Endothelial cell of umbilical vein (primary cell): ENCODE measurements around the gene WDR7. TPM values are rescaled to one million over a fixed set of nuclear protein-coding genes. Genes with fewer than 3 reads are reported as not detected.
A peak's percentile ranks its signal among the peaks of the same experiment; 100 is the strongest.

Experiments used
- BruUV-seq: library from RNA; stranded (reverse); fragments of 400-500 nt; replicated peaks from 2 replicates; lab custom pipeline; 2021; lab: Mats Ljungman, UMichigan
- CTCF ChIA-PET: fragments of 300-600, 350-600 bp; sonication (Branson Sonifier 250); formaldehyde crosslinking; loops from one replicate; lab custom pipeline; 2021; ENCODE audit warnings: antibody characterized with exemption, inconsistent platforms; lab: Charles Lee
- POLR2A ChIA-PET: fragments of 300-600, 350-600 bp; sonication (Branson Sonifier 250); formaldehyde crosslinking; loops from one replicate; lab custom pipeline; 2021; ENCODE audit warnings: antibody characterized with exemption, inconsistent platforms; lab: Charles Lee
- DNase-seq: peaks from one replicate; pipeline ENCODE4 v3.0.0-alpha.2; 2011; ENCODE audit warnings: low read depth, low spot score
- FAIRE-seq: peaks from 2 replicates; lab custom pipeline; 2011; peaks lifted over from hg19 to GRCh38; lab: Jason Lieb, UNC
- H2AFZ ChIP-seq: 2 replicates; pipeline ENCODE4 v1.6.0; 2012; ENCODE audit warnings: low read depth, low read length, control low read depth, inconsistent platforms
- H3K27ac ChIP-seq: 2 replicates; pipeline ENCODE4 v1.5.1; 2011; ENCODE audit warnings: low read depth, mild to moderate bottlenecking, control low read depth, low read length, moderate library complexity; ENCODE audit not compliant: insufficient read depth
- H3K27me3 ChIP-seq, 2 experiments: 2 replicates each; pipeline versions ENCODE4 v1.6.0 to v1.6.1; 2011; ENCODE audit warnings: low read length in 2 of 2, mixed read lengths in 1 of 2; ENCODE audit not compliant: control insufficient read depth in 2 of 2, insufficient read depth in 2 of 2
- H3K36me3 ChIP-seq, 2 experiments: 2 replicates in 1 of 2; 3 replicates in 1 of 2; pipeline ENCODE4 v1.5.1; 2011; ENCODE audit warnings: low read length in 2 of 2, mild to moderate bottlenecking in 1 of 2, moderate library complexity in 1 of 2; ENCODE audit not compliant: control insufficient read depth in 2 of 2, insufficient read depth in 2 of 2; ENCODE audit errors: extremely low read depth in 1 of 2
- H3K4me1 ChIP-seq: 3 replicates; pipeline ENCODE4 v1.5.1; 2011; ENCODE audit warnings: mild to moderate bottlenecking, low read length; ENCODE audit not compliant: control insufficient read depth, insufficient read depth; ENCODE audit errors: extremely low read depth
- H3K4me2 ChIP-seq: 2 replicates; pipeline ENCODE4 v1.6.1; 2011; ENCODE audit warnings: low read length, control low read depth, mixed read lengths; ENCODE audit not compliant: insufficient read depth
- H3K4me3 ChIP-seq, 3 experiments: fragments of 200-600 bp in 1 of 3; sonication (generic), shearing (Covaris generic) in 1 of 3; replicated peaks in 1 of 3; 2 replicates each; pipeline ENCODE4 v1.5.1; 2011 to 2016; ENCODE audit warnings: control low read depth in 3 of 3, low read length in 3 of 3, mild to moderate bottlenecking in 2 of 3, inconsistent platforms in 1 of 3, low read depth in 1 of 3, moderate library complexity in 1 of 3; ENCODE audit not compliant: insufficient read depth in 1 of 3
- H3K79me2 ChIP-seq: 2 replicates; pipeline ENCODE4 v1.6.0; 2012; ENCODE audit warnings: low read length, inconsistent platforms; ENCODE audit not compliant: control insufficient read depth, insufficient read depth
- H3K9ac ChIP-seq: replicated peaks from 2 replicates; pipeline ENCODE3; 2011; ENCODE audit warnings: low read length, control low read depth; ENCODE audit not compliant: insufficient read depth; ENCODE audit errors: extremely low read depth
- H3K9me1 ChIP-seq: replicated peaks from 3 replicates; pipeline ENCODE4 v1.6.0; 2011; ENCODE audit warnings: mild to moderate bottlenecking, low read length; ENCODE audit not compliant: control insufficient read depth, insufficient read depth; ENCODE audit errors: extremely low read depth
- H3K9me3 ChIP-seq: replicated peaks from 2 replicates; pipeline ENCODE4 v1.5.1; 2012; ENCODE audit warnings: low read length, inconsistent platforms; ENCODE audit not compliant: control insufficient read depth, insufficient read depth
- H4K20me1 ChIP-seq: replicated peaks from 2 replicates; pipeline ENCODE3; 2011; ENCODE audit warnings: mild to moderate bottlenecking, low read length; ENCODE audit not compliant: control insufficient read depth, insufficient read depth; ENCODE audit errors: extremely low read depth
- FOS ChIP-seq: IDR thresholded peaks from 2 replicates; pipeline ENCODE4 v1.6.1; 2011; ENCODE audit warnings: mild to moderate bottlenecking, low read length, moderate library complexity, borderline replicate concordance; ENCODE audit not compliant: insufficient read depth
- JUN ChIP-seq: IDR thresholded peaks from 2 replicates; pipeline ENCODE4 v1.6.1; 2011; ENCODE audit warnings: borderline replicate concordance, low read depth; ENCODE audit not compliant: insufficient read length, insufficient read depth
- MYC ChIP-seq: IDR thresholded peaks from one replicate; pipeline ENCODE4 v1.6.1; 2011; ENCODE audit warnings: mild to moderate bottlenecking, low read depth, low read length
- dilution Hi-C: fragments of 300-500 bp; cut with MboI; formaldehyde crosslinking; loops from one replicate; pipeline ENCODE4 v1.15.0; 2019; ENCODE audit warnings: low sequenced_read_pairs; ENCODE audit not compliant: extremely low pct_ligation_motif_present
- intact Hi-C: fragments of 100-400 bp; cut with micrococcal nuclease; formaldehyde crosslinking; loops from one replicate; pipeline ENCODE4 v1.10.0; 2022
- polyA plus RNA-seq, 4 experiments: library from polyadenylated mRNA; depleted of rRNA in 3 of 4; stranded (reverse) in 3 of 4; unstranded in 1 of 4; fragments of >200 nt; gene quantifications; 2 replicates each; pipeline versions ENCODE4 v1.2.1 to v1.2.3, GENCODE V29; 2011 to 2012; ENCODE audit warnings: missing spikeins in 1 of 4
- total RNA-seq: library from RNA; stranded (reverse); gene quantifications from 2 replicates; pipeline ENCODE4 v1.2.3, GENCODE V29; 2021
- TF ChIP-seq, protein P1 (sequence below), 2 donors: IDR thresholded peaks; 1 replicate in 1 of 2; 2 replicates in 1 of 2; pipeline ENCODE4 v1.5.1; 2011; ENCODE audit warnings: low read length in 2 of 2, mild to moderate bottlenecking in 2 of 2, moderate library complexity in 2 of 2, control low read depth in 1 of 2, inconsistent platforms in 1 of 2, low read depth in 1 of 2; ENCODE audit not compliant: insufficient read depth in 1 of 2; ENCODE audit errors: extremely low read depth in 1 of 2

The WDR7 gene
- total and polyA plus RNA-seq, 2 donors (not counting 3 experiments of a cell fraction or from before 2014, with no cell fraction given): 5.9 to 19.0 TPM

DNA sequence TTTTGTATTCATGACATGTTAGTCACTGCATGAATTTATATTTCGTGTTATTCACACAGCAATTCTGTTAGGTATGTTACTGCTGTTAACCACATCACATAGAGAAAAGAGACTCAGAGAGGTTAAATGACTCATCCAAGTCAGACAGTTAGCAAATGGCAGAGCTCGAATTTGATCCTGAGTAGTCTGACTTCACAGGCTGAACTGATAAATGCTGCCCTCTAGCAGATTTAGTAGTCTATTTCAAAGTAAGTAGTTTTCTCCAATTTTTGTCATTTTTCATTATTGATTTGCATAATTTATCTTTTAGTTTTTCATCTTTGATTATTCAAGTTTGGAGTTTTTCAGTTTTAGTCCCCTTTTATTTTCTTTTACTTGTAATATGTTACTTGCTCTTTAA is 58.3 kb downstream of the WDR7 start:
- ChIA-PET CTCF (interaction anchor here (0.6 to 1.3 kb wide), 10 partner anchors 8 to 852 kb away, joined by 3 to 8 read pairs (median 3); partner anchors contain the start of genes TXNL1 and WDR7), POLR2A (no interaction called here)
- TF ChIP-seq JUN (peak; percentile 56), FOS (peak; percentile 76), MYC (no peak)
- TF ChIP-seq, protein P1, sequence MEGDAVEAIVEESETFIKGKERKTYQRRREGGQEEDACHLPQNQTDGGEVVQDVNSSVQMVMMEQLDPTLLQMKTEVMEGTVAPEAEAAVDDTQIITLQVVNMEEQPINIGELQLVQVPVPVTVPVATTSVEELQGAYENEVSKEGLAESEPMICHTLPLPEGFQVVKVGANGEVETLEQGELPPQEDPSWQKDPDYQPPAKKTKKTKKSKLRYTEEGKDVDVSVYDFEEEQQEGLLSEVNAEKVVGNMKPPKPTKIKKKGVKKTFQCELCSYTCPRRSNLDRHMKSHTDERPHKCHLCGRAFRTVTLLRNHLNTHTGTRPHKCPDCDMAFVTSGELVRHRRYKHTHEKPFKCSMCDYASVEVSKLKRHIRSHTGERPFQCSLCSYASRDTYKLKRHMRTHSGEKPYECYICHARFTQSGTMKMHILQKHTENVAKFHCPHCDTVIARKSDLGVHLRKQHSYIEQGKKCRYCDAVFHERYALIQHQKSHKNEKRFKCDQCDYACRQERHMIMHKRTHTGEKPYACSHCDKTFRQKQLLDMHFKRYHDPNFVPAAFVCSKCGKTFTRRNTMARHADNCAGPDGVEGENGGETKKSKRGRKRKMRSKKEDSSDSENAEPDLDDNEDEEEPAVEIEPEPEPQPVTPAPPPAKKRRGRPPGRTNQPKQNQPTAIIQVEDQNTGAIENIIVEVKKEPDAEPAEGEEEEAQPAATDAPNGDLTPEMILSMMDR (IDR thresholded peaks at IDR 0.05; ENCODE audit: extremely low read depth in 1 of 2, insufficient read depth in 1 of 2, low read depth in 1 of 2, low read length in 2 of 2): peak; percentile 1 to 10
- Histone ChIP-seq H3K9ac (no peak overlapping the region), H3K4me3 (no peak overlapping the region), H3K27ac (no peak overlapping the region), H2AFZ (no peak overlapping the region), H3K36me3 (no peaks in the 10 kb centered on the region), H4K20me1 (no peaks in the 10 kb centered on the region), H3K9me1 (no peaks in the 10 kb centered on the region), H3K4me1 (no peaks in the 10 kb centered on the region), H3K4me2 (no peak overlapping the region), H3K9me3 (no peaks in the 10 kb centered on the region), H3K79me2 (no peaks in the 10 kb centered on the region), H3K27me3 (no peaks in the 10 kb centered on the region)
- FAIRE-seq (peak; percentile 87), DNase-seq (peak; percentile 58)
- BruUV-seq: no TSS peak
- intact Hi-C loops: no loop called here
- dilution Hi-C loops: no loop called here
